ENCODE data around the gene PLEKHN1.

PLEKHN1 gene

GRCh38 chr1:952603-953002 lies 13.7 kb upstream of the PLEKHN1 start:
- H3K79me2 ChIP-seq (ENCODE audit: low read length) = peaks cover 23% of the 10 kb centered on the region
- H3K36me3 ChIP-seq (replicated peaks; ENCODE audit: insufficient read depth, low read length) = peaks cover 7% of the 10 kb centered on the region
- H3K27me3 ChIP-seq (replicated peaks; ENCODE audit: insufficient read depth, low read length) = no peaks in the 10 kb centered on the region
- H2AFZ ChIP-seq (ENCODE audit: low read length) = no peak overlapping the region
- no peak overlapping the region for H3K27ac ChIP-seq (ENCODE audit: low read length)
- no peaks in the 10 kb centered on the region for H4K20me1 ChIP-seq (ENCODE audit: insufficient read depth, low read length)
- TF ChIP-seq EZH2phosphoT487 (IDR thresholded peaks at IDR 0.05; ENCODE audit: low read length) (no peak), EZH2 (optimal IDR thresholded peaks at IDR 0.05; ENCODE audit: low read depth, low read length) (no peak), CTCF (IDR thresholded peaks at IDR 0.05; ENCODE audit: low read length) (no peak)
- DNase-seq = no peak
- no peak overlapping the region for H3K4me3 ChIP-seq (ENCODE audit: low read length)
- H3F3A ChIP-seq (ENCODE audit: insufficient read depth, low read length) = no peaks in the 10 kb centered on the region
- no peak overlapping the region for H3K9ac ChIP-seq (ENCODE audit: low read length)
- no peak overlapping the region for H3K4me2 ChIP-seq (ENCODE audit: low read depth, low read length)
- H3K9me2 ChIP-seq (replicated peaks; ENCODE audit: insufficient read depth, low read length) = no peaks in the 10 kb centered on the region
- 0 out of 2 replicates have a peak, but pooled peaks cover 4% of the 10 kb centered on the region for H3K4me1 ChIP-seq (ENCODE audit: low read length)
- no peaks in the 10 kb centered on the region for H3K9me3 ChIP-seq (replicated peaks; ENCODE audit: insufficient read depth, low read length)

GRCh38 chr1:953524-954320 lies 12.6 kb upstream of the PLEKHN1 start:
- Histone ChIP-seq H3K79me2 (ENCODE audit: low read length) (peaks cover 35% of the 10 kb centered on the region), H3F3A (ENCODE audit: insufficient read depth, low read length) (no peaks in the 10 kb centered on the region), H3K27ac (ENCODE audit: low read length) (no peak overlapping the region), H3K4me2 (ENCODE audit: low read depth, low read length) (no peak overlapping the region), H3K27me3 (replicated peaks; ENCODE audit: insufficient read depth, low read length) (no peaks in the 10 kb centered on the region), H3K4me1 (ENCODE audit: low read length) (0 out of 2 replicates have a peak, but pooled peaks cover 6% of the 10 kb centered on the region), H3K4me3 (ENCODE audit: low read length) (no peak overlapping the region), H3K9me3 (replicated peaks; ENCODE audit: insufficient read depth, low read length) (no peaks in the 10 kb centered on the region), H4K20me1 (ENCODE audit: insufficient read depth, low read length) (no peaks in the 10 kb centered on the region), H3K9me2 (replicated peaks; ENCODE audit: insufficient read depth, low read length) (no peaks in the 10 kb centered on the region), H2AFZ (ENCODE audit: low read length) (no peak overlapping the region), H3K9ac (ENCODE audit: low read length) (no peak overlapping the region), H3K36me3 (replicated peaks; ENCODE audit: insufficient read depth, low read length) (peaks cover 4% of the 10 kb centered on the region)
- no peak for DNase-seq
- no peak for TF ChIP-seq EZH2 (optimal IDR thresholded peaks at IDR 0.05; ENCODE audit: low read depth, low read length)
- no peak for TF ChIP-seq EZH2phosphoT487 (IDR thresholded peaks at IDR 0.05; ENCODE audit: low read length)
- no peak for TF ChIP-seq CTCF (IDR thresholded peaks at IDR 0.05; ENCODE audit: low read length)

- no peak for TF ChIP-seq EZH2phosphoT487 (IDR thresholded peaks at IDR 0.05; ENCODE audit: low read length)
- no peak for TF ChIP-seq CTCF (IDR thresholded peaks at IDR 0.05; ENCODE audit: low read length)
- no peak for TF ChIP-seq EZH2 (optimal IDR thresholded peaks at IDR 0.05; ENCODE audit: low read depth, low read length)
- DNase-seq = no peak
- Histone ChIP-seq H3K36me3 (replicated peaks; ENCODE audit: insufficient read depth, low read length) (peaks cover 4% of the 10 kb centered on the region), H3K4me1 (ENCODE audit: low read length) (0 out of 2 replicates have a peak, but pooled peaks cover 6% of the 10 kb centered on the region), H3K79me2 (ENCODE audit: low read length) (peaks cover 38% of the 10 kb centered on the region), H3K27me3 (replicated peaks; ENCODE audit: insufficient read depth, low read length) (no peaks in the 10 kb centered on the region), H4K20me1 (ENCODE audit: insufficient read depth, low read length) (no peaks in the 10 kb centered on the region), H3K9me3 (replicated peaks; ENCODE audit: insufficient read depth, low read length) (no peaks in the 10 kb centered on the region), H3F3A (ENCODE audit: insufficient read depth, low read length) (no peaks in the 10 kb centered on the region), H3K27ac (ENCODE audit: low read length) (no peak overlapping the region), H2AFZ (ENCODE audit: low read length) (no peak overlapping the region), H3K9me2 (replicated peaks; ENCODE audit: insufficient read depth, low read length) (no peaks in the 10 kb centered on the region), H3K4me2 (ENCODE audit: low read depth, low read length) (no peak overlapping the region), H3K9ac (ENCODE audit: low read length) (no peak overlapping the region), H3K4me3 (ENCODE audit: low read length) (no peak overlapping the region)
Measured at GRCh38 chr1:954927-955326, 11.4 kb upstream of the PLEKHN1 start.
